ENCODE measurements around the gene SPAG9.

The SPAG9 gene

GRCh38 chr17:51035431-51035830 is 85.2 kb downstream of the SPAG9 start:
- no peak for DNase-seq

- no peak for DNase-seq
Measured at GRCh38 chr17:51034800-51035199, 85.9 kb downstream of the SPAG9 start.

GRCh38 chr17:51032850-51033249 is 87.8 kb downstream of the SPAG9 start:
- no peak for DNase-seq

- DNase-seq = no peak
Measured at GRCh38 chr17:51029568-51030463, 90.9 kb downstream of the SPAG9 start.

GRCh38 chr17:51029142-51029541 is 91.5 kb downstream of the SPAG9 start:
- no peak for DNase-seq

- DNase-seq = no peak
Measured at GRCh38 chr17:51028176-51028863, 92.3 kb downstream of the SPAG9 start.

GRCh38 chr17:51018541-51018940 is 102.1 kb downstream of the SPAG9 start:
- no peak for DNase-seq

- no peak for DNase-seq
Measured at GRCh38 chr17:51017270-51017669, 103.4 kb downstream of the SPAG9 start.

GRCh38 chr17:51016099-51016498 is 104.6 kb downstream of the SPAG9 start:
- DNase-seq = no peak

- DNase-seq = no peak
Measured at GRCh38 chr17:51015145-51015558, 105.5 kb downstream of the SPAG9 start.

GRCh38 chr17:51014129-51014528 is 106.5 kb downstream of the SPAG9 start:
- no peak for DNase-seq

- DNase-seq = no peak
Measured at GRCh38 chr17:51013322-51013721, 107.3 kb downstream of the SPAG9 start.

- DNase-seq = no peak
Measured at GRCh38 chr17:51012538-51012937, 108.1 kb downstream of the SPAG9 start.

- no peak for DNase-seq
Measured at GRCh38 chr17:51010173-51010675, 110.4 kb downstream of the SPAG9 start.

GRCh38 chr17:51006601-51007000 is 114.1 kb downstream of the SPAG9 start:
- no peak for DNase-seq

- DNase-seq = no peak
Measured at GRCh38 chr17:51005768-51006167, 114.9 kb downstream of the SPAG9 start.

GRCh38 chr17:51004249-51004648 is 116.4 kb downstream of the SPAG9 start:
- no peak for DNase-seq

- peak; percentile 16 for DNase-seq
Measured at GRCh38 chr17:51000835-51001638, 119.6 kb downstream of the SPAG9 start.

GRCh38 chr17:50995668-50996067 is 125.0 kb downstream of the SPAG9 start:
- DNase-seq = no peak

GRCh38 chr17:50993544-50993943 is 127.1 kb downstream of the SPAG9 start:
- no peak for DNase-seq

- no peak for DNase-seq
Measured at GRCh38 chr17:50989149-50989548, 131.5 kb downstream of the SPAG9 start.

GRCh38 chr17:50988427-50988826 is 132.2 kb downstream of the SPAG9 start:
- no peak for DNase-seq

- DNase-seq = no peak
Measured at GRCh38 chr17:50986989-50987660, 133.5 kb downstream of the SPAG9 start.
